Lung microvascular endothelial cell (primary cell): ENCODE results near the gene KRT20. TPM values are rescaled to one million over a fixed set of nuclear protein-coding genes. Genes with fewer than 3 reads are reported as not detected.

Experiments
- DNase-seq, 2 donors: peaks; one replicate each; pipeline versions ENCODE4 v3.0.0 to v3.0.0-alpha.2; 2010; ENCODE audit warnings: low read depth in 2 of 2
- total RNA-seq: library from RNA; depleted of rRNA; stranded (reverse); fragments of >200 nt; gene quantifications from 2 replicates; pipeline ENCODE4 v1.2.1, GENCODE V29; 2014

Gene KRT20
- total RNA-seq, 1 donor from 2014 or later = not detected

GRCh38 chr17:40854175-40854814 is 30.7 kb downstream of the KRT20 start:
- DNase-seq = peak in 1 of 2 donors; percentile 70

- DNase-seq = no peak
These were observed 32.7 kb downstream of the KRT20 start for GRCh38 chr17:40852364-40852763.

- DNase-seq = no peak
These were observed 34.6 kb downstream of the KRT20 start for GRCh38 chr17:40850293-40850972.

GRCh38 chr17:40849723-40850122 is 35.3 kb downstream of the KRT20 start:
- no peak for DNase-seq

GRCh38 chr17:40848583-40849235 is 36.3 kb downstream of the KRT20 start:
- DNase-seq = no peak

- no peak for DNase-seq
These were observed 38.4 kb downstream of the KRT20 start for GRCh38 chr17:40846515-40847144.

- DNase-seq = no peak
These were observed 40.4 kb downstream of the KRT20 start for GRCh38 chr17:40844671-40845107.

- no peak for DNase-seq
These were observed 41.8 kb downstream of the KRT20 start for GRCh38 chr17:40843242-40843641.

GRCh38 chr17:40841246-40841645 is 43.8 kb downstream of the KRT20 start:
- no peak for DNase-seq

GRCh38 chr17:40839194-40839593 is 45.8 kb downstream of the KRT20 start:
- DNase-seq = no peak

- DNase-seq = no peak
These were observed 49.0 kb downstream of the KRT20 start for GRCh38 chr17:40836020-40836419.

- DNase-seq = no peak
These were observed 51.2 kb downstream of the KRT20 start for GRCh38 chr17:40833882-40834281.

- DNase-seq = no peak
These were observed 52.2 kb downstream of the KRT20 start for GRCh38 chr17:40832840-40833239.

- no peak for DNase-seq
These were observed 54.8 kb downstream of the KRT20 start for GRCh38 chr17:40830085-40830776.

GRCh38 chr17:40828454-40829044 is 56.5 kb downstream of the KRT20 start:
- DNase-seq = no peak

GRCh38 chr17:40827746-40828453 is 57.1 kb downstream of the KRT20 start:
- DNase-seq = peak in 1 of 2 donors; percentile 8
